K562 (cell line): Measurements from ENCODE around the gene KLHL22. TPM values are rescaled to one million over a fixed set of nuclear protein-coding genes. Genes with fewer than 3 reads are reported as not detected.

Experiments used
- ARID1B ChIP-seq: fragments of 450-650 bp; IDR thresholded peaks from 2 replicates; pipeline ENCODE4 v1.6.1; 2016; ENCODE audit warnings: antibody characterized with exemption, mild to moderate bottlenecking, inconsistent platforms
- BMI1 ChIP-seq: fragments of 150-350 bp; IDR thresholded peaks from 2 replicates; pipeline ENCODE4 v1.6.1; 2014; ENCODE audit warnings: low read length
- HNRNPLL ChIP-seq: fragments of 200-400 bp; formaldehyde crosslinking; IDR thresholded peaks from 2 replicates; pipeline ENCODE4 v1.6.1; 2017; ENCODE audit warnings: low read length, low read depth, mild to moderate bottlenecking; ENCODE audit not compliant: poor library complexity, severe bottlenecking
- KLF1 ChIP-seq: fragments of 450-650 bp; IDR thresholded peaks from 2 replicates; pipeline ENCODE4 v1.6.1; 2016; ENCODE audit warnings: missing genetic modification characterization, missing compliant biosample characterization
- MTA3 ChIP-seq: fragments of 450-650 bp; formaldehyde crosslinking; IDR thresholded peaks from 2 replicates; pipeline ENCODE4 v1.6.1; 2017; ENCODE audit warnings: mild to moderate bottlenecking, borderline replicate concordance
- SIN3A ChIP-seq, 2 experiments: fragments of 150-350 bp in 1 of 2; IDR thresholded peaks; 2 replicates each; pipeline ENCODE4 v1.6.1; 2011 to 2016; ENCODE audit warnings: borderline replicate concordance in 2 of 2, low read depth in 2 of 2, low read length in 2 of 2, mild to moderate bottlenecking in 2 of 2, moderate library complexity in 2 of 2; ENCODE audit not compliant: control insufficient read depth in 1 of 2
- ZNF316 ChIP-seq: fragments of 450-650 bp; IDR thresholded peaks from 2 replicates; pipeline ENCODE4 v1.6.1; 2016
- ZNF75A ChIP-seq: fragments of 450-650 bp; formaldehyde crosslinking; IDR thresholded peaks from 2 replicates; pipeline ENCODE4 v1.4.0; 2020; ENCODE audit warnings: mild to moderate bottlenecking
- polyA plus RNA-seq, 8 experiments: library from polyadenylated mRNA; depleted of rRNA in 4 of 8; stranded (reverse) in 5 of 8; unstranded in 3 of 8; fragments of >200 nt; fragmentation: Nextera tagmentation in 2 of 8; fragmentation: Illumina TruSeq in 1 of 8; extraction: Ambion mirVana in 2 of 8; extraction: Trizol in 1 of 8; gene quantifications; 2 replicates each; pipeline versions ENCODE4 v1.2.1 to v1.2.3, GENCODE V29; 2011 to 2014; ENCODE audit warnings: inconsistent platforms in 1 of 8, missing spikeins in 1 of 8
- total RNA-seq, 7 experiments: library from RNA; depleted of rRNA in 6 of 7; stranded (reverse); fragments of >200 nt in 6 of 7; fragmentation: Illumina TruSeq in 2 of 7; extraction: Trizol in 2 of 7; gene quantifications; 2 replicates each; pipeline versions ENCODE4 v1.2.1 to v1.2.3, GENCODE V29; 2011 to 2021; ENCODE audit warnings: low replicate concordance in 1 of 7
- TF ChIP-seq, protein P1 (sequence below): fragments of 450-650 bp; IDR thresholded peaks from 2 replicates; pipeline ENCODE4 v1.6.1; 2016; ENCODE audit warnings: low read depth
- TF ChIP-seq, protein P2 (sequence below): fragments of 200-800 bp; sonication (Bioruptor generic); IDR thresholded peaks from 2 replicates; pipeline ENCODE4 v1.6.1; 2016; ENCODE audit warnings: missing genetic modification characterization, missing compliant biosample characterization
- TF ChIP-seq, protein P3 (sequence below): fragments of 450-650 bp; formaldehyde crosslinking; IDR thresholded peaks from 2 replicates; pipeline ENCODE4 v1.4.0; 2022; ENCODE audit warnings: missing genetic modification characterization

Gene KLHL22
- total and polyA plus RNA-seq, 9 of the 15 experiments (the other 6 are each of a cell fraction or from before 2014, with no cell fraction given) = 1.3 to 25.6 (median 15.2) TPM

DNA sequence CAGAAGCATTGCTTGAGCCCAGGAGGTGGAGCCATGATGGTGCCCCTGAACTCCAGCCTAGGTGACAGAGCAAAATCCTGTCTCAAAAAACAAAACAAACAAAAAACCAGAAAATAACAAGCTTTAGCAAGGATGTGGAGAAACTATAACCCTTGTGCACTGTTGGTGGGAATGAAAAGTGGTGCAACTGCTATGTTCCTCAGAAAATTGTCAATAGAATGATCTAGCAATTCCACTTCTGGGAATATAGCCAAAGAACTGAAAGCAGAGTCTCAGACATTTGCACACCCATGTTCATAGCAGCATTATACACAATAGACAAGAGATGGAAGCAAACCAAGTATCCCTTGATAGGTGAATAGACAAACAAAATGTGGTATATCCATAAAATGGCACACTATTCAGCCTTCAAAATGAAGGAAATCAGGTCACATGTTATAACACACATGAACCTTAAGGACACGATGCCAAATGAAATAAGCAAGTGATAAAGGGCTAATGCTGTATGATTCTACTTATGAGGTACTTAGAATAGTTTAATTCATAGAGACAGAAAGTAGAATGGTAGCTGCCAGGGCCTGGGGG is 15.9 kb downstream of the KLHL22 start (continued):
- TF ChIP-seq ARID1B (0 out of 2 replicates have a peak, but pooled peaks have one; percentile 19), SIN3A (IDR thresholded peaks at IDR 0.05; ENCODE audit: borderline replicate concordance in 2 of 2, control insufficient read depth in 1 of 2, low read depth in 2 of 2, low read length in 2 of 2) (no peak), HNRNPLL (no peak), MTA3 (no peak), BMI1 (no peak), ZNF316 (peak; percentile 45; the same call in 1 of the 2 replicates), KLF1 (no peak), ZNF75A (CRISPR knock-in tag) (no peak)
- TF ChIP-seq, protein P1, sequence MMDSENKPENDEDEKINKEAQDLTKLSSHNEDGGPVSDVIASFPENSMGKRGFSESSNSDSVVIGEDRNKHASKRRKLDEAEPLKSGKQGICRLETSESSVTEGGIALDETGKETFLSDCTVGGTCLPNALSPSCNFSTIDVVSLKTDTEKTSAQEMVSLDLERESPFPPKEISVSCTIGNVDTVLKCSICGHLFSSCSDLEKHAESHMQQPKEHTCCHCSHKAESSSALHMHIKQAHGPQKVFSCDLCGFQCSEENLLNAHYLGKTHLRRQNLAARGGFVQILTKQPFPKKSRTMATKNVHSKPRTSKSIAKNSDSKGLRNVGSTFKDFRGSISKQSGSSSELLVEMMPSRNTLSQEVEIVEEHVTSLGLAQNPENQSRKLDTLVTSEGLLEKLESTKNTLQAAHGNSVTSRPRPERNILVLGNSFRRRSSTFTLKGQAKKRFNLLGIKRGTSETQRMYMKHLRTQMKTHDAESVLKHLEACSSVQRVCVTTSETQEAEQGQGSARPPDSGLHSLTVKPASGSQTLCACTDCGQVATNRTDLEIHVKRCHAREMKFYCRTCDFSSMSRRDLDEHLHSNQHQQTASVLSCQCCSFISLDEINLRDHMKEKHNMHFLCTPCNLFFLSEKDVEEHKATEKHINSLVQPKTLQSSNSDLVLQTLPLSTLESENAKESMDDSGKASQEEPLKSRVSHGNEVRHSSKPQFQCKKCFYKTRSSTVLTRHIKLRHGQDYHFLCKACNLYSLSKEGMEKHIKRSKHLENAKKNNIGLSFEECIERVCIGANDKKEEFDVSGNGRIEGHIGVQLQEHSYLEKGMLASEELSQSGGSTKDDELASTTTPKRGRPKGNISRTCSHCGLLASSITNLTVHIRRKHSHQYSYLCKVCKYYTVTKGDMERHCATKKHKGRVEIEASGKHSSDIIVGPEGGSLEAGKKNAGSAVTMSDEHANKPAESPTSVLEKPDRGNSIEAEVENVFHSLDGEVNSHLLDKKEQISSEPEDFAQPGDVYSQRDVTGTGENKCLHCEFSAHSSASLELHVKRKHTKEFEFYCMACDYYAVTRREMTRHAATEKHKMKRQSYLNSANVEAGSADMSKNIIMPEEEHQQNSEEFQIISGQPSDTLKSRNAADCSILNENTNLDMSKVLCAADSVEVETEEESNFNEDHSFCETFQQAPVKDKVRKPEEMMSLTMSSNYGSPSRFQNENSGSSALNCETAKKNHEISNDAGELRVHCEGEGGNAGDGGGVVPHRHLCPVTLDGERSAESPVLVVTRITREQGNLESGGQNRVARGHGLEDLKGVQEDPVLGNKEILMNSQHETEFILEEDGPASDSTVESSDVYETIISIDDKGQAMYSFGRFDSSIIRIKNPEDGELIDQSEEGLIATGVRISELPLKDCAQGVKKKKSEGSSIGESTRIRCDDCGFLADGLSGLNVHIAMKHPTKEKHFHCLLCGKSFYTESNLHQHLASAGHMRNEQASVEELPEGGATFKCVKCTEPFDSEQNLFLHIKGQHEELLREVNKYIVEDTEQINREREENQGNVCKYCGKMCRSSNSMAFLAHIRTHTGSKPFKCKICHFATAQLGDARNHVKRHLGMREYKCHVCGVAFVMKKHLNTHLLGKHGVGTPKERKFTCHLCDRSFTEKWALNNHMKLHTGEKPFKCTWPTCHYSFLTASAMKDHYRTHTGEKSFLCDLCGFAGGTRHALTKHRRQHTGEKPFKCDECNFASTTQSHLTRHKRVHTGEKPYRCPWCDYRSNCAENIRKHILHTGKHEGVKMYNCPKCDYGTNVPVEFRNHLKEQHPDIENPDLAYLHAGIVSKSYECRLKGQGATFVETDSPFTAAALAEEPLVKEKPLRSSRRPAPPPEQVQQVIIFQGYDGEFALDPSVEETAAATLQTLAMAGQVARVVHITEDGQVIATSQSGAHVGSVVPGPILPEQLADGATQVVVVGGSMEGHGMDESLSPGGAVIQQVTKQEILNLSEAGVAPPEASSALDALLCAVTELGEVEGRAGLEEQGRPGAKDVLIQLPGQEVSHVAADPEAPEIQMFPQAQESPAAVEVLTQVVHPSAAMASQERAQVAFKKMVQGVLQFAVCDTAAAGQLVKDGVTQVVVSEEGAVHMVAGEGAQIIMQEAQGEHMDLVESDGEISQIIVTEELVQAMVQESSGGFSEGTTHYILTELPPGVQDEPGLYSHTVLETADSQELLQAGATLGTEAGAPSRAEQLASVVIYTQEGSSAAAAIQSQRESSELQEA = no peak
- TF ChIP-seq, protein P2, sequence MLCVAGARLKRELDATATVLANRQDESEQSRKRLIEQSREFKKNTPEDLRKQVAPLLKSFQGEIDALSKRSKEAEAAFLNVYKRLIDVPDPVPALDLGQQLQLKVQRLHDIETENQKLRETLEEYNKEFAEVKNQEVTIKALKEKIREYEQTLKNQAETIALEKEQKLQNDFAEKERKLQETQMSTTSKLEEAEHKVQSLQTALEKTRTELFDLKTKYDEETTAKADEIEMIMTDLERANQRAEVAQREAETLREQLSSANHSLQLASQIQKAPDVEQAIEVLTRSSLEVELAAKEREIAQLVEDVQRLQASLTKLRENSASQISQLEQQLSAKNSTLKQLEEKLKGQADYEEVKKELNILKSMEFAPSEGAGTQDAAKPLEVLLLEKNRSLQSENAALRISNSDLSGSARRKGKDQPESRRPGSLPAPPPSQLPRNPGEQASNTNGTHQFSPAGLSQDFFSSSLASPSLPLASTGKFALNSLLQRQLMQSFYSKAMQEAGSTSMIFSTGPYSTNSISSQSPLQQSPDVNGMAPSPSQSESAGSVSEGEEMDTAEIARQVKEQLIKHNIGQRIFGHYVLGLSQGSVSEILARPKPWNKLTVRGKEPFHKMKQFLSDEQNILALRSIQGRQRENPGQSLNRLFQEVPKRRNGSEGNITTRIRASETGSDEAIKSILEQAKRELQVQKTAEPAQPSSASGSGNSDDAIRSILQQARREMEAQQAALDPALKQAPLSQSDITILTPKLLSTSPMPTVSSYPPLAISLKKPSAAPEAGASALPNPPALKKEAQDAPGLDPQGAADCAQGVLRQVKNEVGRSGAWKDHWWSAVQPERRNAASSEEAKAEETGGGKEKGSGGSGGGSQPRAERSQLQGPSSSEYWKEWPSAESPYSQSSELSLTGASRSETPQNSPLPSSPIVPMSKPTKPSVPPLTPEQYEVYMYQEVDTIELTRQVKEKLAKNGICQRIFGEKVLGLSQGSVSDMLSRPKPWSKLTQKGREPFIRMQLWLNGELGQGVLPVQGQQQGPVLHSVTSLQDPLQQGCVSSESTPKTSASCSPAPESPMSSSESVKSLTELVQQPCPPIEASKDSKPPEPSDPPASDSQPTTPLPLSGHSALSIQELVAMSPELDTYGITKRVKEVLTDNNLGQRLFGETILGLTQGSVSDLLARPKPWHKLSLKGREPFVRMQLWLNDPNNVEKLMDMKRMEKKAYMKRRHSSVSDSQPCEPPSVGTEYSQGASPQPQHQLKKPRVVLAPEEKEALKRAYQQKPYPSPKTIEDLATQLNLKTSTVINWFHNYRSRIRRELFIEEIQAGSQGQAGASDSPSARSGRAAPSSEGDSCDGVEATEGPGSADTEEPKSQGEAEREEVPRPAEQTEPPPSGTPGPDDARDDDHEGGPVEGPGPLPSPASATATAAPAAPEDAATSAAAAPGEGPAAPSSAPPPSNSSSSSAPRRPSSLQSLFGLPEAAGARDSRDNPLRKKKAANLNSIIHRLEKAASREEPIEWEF (CRISPR knock-in tag) = no peak
- TF ChIP-seq, protein P3, sequence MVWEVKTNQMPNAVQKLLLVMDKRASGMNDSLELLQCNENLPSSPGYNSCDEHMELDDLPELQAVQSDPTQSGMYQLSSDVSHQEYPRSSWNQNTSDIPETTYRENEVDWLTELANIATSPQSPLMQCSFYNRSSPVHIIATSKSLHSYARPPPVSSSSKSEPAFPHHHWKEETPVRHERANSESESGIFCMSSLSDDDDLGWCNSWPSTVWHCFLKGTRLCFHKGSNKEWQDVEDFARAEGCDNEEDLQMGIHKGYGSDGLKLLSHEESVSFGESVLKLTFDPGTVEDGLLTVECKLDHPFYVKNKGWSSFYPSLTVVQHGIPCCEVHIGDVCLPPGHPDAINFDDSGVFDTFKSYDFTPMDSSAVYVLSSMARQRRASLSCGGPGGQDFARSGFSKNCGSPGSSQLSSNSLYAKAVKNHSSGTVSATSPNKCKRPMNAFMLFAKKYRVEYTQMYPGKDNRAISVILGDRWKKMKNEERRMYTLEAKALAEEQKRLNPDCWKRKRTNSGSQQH (CRISPR knock-in tag) = peak; percentile 38; the same call in 1 of the 2 replicates
